GM12892 (cell line): ENCODE results near the gene ZCCHC14.

Experiments used
- POLR2A ChIP-seq: IDR thresholded peaks from 2 replicates; pipeline ENCODE4 v1.6.1; 2011; ENCODE audit warnings: low read depth, low read length, control low read depth
- POLR2AphosphoS5 ChIP-seq: IDR thresholded peaks from 2 replicates; pipeline ENCODE4 v1.6.1; 2011; ENCODE audit warnings: low read depth, low read length, control low read depth

- TF ChIP-seq POLR2A (no peak), POLR2AphosphoS5 (no peak)
Observed at GRCh38 chr16:87406495-87407088, 86.2 kb downstream of the ZCCHC14 start.
